GM21528 (cell line): ENCODE measurements around the gene LYPLA2.
"Not testable (repeated sequence)": the region's sequence is repeated elsewhere in the genome, so short reads cannot be mapped to it uniquely, and the experiment has no call there.

Experiments used
- ATAC-seq: cut with Tn5 transposase; IDR thresholded peaks from one replicate; pipeline ENCODE4 v1.9.1; 2021; ENCODE audit warnings: mild to moderate bottlenecking, moderate library complexity; ENCODE audit not compliant: unreplicated experiment, low FRiP score

The LYPLA2 gene

GRCh38 chr1:23777979-23778814 is 12.7 kb upstream of the LYPLA2 start, which contains the start of gene PITHD1:
Gene PITHD1 (plus strand): TSS chr1:23778418. CDS start chr1:23778516, 98 bp downstream.
- peak; percentile 67 for ATAC-seq

GRCh38 chr1:23779826-23780371 is 11.0 kb upstream of the LYPLA2 start:
- ATAC-seq, result no peak

GRCh38 chr1:23783141-23783540 is 7.8 kb upstream of the LYPLA2 start:
- ATAC-seq, result not testable (repeated sequence)

- ATAC-seq, result no peak
These were observed 6.1 kb upstream of the LYPLA2 start for GRCh38 chr1:23784846-23785245.

GRCh38 chr1:23787701-23788100 is 3.2 kb upstream of the LYPLA2 start:
- no peak for ATAC-seq

GRCh38 chr1:23788695-23789094 is 2.2 kb upstream of the LYPLA2 start:
- ATAC-seq, result no peak

GRCh38 chr1:23791516-23792047 is 637 bp downstream of the LYPLA2 start:
- ATAC-seq, result no peak

- no peak for ATAC-seq
These were observed 1.4 kb downstream of the LYPLA2 start for GRCh38 chr1:23792151-23792945.

GRCh38 chr1:23793018-23793781 is 2.3 kb downstream of the LYPLA2 start:
- no peak for ATAC-seq

- ATAC-seq, result no peak
These were observed 3.2 kb downstream of the LYPLA2 start for GRCh38 chr1:23793861-23794731.

GRCh38 chr1:23794732-23795182 is 3.8 kb downstream of the LYPLA2 start:
- not testable (repeated sequence) for ATAC-seq

- no peak for ATAC-seq
These were observed 4.9 kb downstream of the LYPLA2 start for GRCh38 chr1:23795676-23796465.

GRCh38 chr1:23796466-23797271 is 5.7 kb downstream of the LYPLA2 start:
- ATAC-seq, result no peak

GRCh38 chr1:23797478-23798448 is 6.8 kb downstream of the LYPLA2 start:
- no peak for ATAC-seq

- no peak for ATAC-seq
These were observed 7.8 kb downstream of the LYPLA2 start for GRCh38 chr1:23798662-23799142.

GRCh38 chr1:23799255-23799569 is 8.3 kb downstream of the LYPLA2 start:
- ATAC-seq, result no peak
